ENCODE results near the gene RPS19.

RPS19 gene

GRCh38 chr19:41895745-41896580 is 35.9 kb downstream of the RPS19 start:
- TF ChIP-seq, protein P1, sequence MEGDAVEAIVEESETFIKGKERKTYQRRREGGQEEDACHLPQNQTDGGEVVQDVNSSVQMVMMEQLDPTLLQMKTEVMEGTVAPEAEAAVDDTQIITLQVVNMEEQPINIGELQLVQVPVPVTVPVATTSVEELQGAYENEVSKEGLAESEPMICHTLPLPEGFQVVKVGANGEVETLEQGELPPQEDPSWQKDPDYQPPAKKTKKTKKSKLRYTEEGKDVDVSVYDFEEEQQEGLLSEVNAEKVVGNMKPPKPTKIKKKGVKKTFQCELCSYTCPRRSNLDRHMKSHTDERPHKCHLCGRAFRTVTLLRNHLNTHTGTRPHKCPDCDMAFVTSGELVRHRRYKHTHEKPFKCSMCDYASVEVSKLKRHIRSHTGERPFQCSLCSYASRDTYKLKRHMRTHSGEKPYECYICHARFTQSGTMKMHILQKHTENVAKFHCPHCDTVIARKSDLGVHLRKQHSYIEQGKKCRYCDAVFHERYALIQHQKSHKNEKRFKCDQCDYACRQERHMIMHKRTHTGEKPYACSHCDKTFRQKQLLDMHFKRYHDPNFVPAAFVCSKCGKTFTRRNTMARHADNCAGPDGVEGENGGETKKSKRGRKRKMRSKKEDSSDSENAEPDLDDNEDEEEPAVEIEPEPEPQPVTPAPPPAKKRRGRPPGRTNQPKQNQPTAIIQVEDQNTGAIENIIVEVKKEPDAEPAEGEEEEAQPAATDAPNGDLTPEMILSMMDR (IDR thresholded peaks at IDR 0.05; ENCODE audit: extremely low read depth, missing control alignments) = no peak
- DNase-seq (ENCODE audit: low spot score) = no peak

GRCh38 chr19:41896581-41896942 is 36.5 kb downstream of the RPS19 start:
- DNase-seq (ENCODE audit: low spot score) = no peak
- TF ChIP-seq, protein P1 (IDR thresholded peaks at IDR 0.05; ENCODE audit: extremely low read depth, missing control alignments) = no peak

- no peak for DNase-seq (ENCODE audit: low spot score)
Observed at GRCh38 chr19:41897181-41897580, 37.1 kb downstream of the RPS19 start.

DNA sequence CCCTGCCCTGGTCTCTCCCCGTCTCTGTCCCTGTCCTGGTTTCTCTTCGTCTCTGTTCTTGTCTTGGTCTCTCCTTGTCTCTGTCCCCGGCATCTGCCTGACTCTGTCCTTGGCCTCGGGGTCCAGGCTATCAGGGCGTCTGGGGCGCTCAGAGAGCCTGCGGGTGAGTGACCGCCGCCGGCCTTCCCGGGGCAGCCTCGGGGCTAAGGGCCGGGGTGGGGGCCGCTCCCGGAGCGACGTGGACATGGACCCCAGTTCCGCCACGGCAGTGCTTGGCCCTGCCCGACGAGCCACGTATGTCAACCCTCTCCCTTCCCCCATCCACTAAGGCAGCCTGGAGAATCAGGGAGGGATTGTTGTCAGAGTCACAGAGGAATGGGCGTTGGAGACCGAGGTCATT is 37.8 kb downstream of the RPS19 start:
- TF ChIP-seq, protein P1 (IDR thresholded peaks at IDR 0.05; ENCODE audit: extremely low read depth, missing control alignments) = no peak
- DNase-seq (ENCODE audit: low spot score) = no peak

More at GRCh38 chr19:41897181-41897580, 37.1 kb downstream of the RPS19 start:
- TF ChIP-seq, protein P1 (IDR thresholded peaks at IDR 0.05; ENCODE audit: extremely low read depth, missing control alignments) = no peak

GRCh38 chr19:41898235-41898634 is 38.2 kb downstream of the RPS19 start:
- TF ChIP-seq, protein P1 (IDR thresholded peaks at IDR 0.05; ENCODE audit: extremely low read depth, missing control alignments) = no peak
- DNase-seq (ENCODE audit: low spot score) = no peak

DNA sequence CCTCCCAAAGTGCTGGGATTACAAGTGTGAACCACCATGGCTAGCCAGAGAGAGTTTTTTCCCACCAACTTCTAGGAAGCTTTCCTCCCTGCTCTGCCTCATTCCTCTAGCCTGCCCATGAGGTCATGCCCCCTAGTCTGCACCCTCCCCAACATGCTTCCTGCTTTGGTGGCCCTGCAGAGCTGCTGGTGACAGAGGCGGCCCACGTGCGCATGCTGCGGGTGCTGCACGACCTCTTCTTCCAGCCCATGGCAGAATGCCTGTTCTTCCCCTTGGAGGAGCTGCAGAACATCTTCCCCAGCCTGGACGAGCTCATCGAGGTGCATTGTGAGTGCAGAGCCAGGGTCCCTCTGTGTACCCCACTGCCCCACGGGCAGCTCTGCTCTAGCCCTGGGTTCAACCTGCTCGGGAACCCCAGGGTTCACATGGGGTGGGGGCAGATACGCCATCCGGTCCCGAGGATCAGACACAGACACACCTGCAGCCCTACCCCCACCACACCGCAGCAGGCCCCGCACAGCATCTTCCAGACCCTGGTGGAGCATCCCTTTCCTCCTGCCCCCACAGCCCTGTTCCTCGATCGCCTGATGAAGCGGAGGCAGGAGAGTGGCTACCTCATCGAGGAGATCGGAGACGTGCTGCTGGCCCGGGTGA is 41.8 kb downstream of the RPS19 start:
- no peak for DNase-seq (ENCODE audit: low spot score)
- TF ChIP-seq, protein P1 (IDR thresholded peaks at IDR 0.05; ENCODE audit: extremely low read depth, missing control alignments) = no peak

- DNase-seq (ENCODE audit: low spot score) = no peak
- TF ChIP-seq, protein P1 (IDR thresholded peaks at IDR 0.05; ENCODE audit: extremely low read depth, missing control alignments) = no peak
Observed at GRCh38 chr19:41902594-41902993, 42.5 kb downstream of the RPS19 start.
